HCT116 (cell line): Measurements from ENCODE around the gene GARIN5B. TPM values are rescaled to one million over a fixed set of nuclear protein-coding genes. Genes with fewer than 3 reads are reported as not detected.
A peak's percentile ranks its signal among the peaks of the same experiment; 100 is the strongest.

ENCODE experiments used
- ATAC-seq: fragments of 200-7000 bp; cut with Tn5 transposase; 2 replicates; pipeline ENCODE4 v1.9.1; 2020; ENCODE audit warnings: mild to moderate bottlenecking, moderate library complexity
- BruUV-seq: library from RNA; stranded (reverse); fragments of 400-500 nt; replicated peaks from 2 replicates; lab custom pipeline; 2021; lab: Mats Ljungman, UMichigan
- CTCF ChIA-PET: fragments of 300-600 bp; sonication (Branson Sonifier 250); formaldehyde crosslinking; loops from one replicate; lab custom pipeline; 2021; ENCODE audit warnings: antibody characterized with exemption; lab: Charles Lee
- POLR2A ChIA-PET: fragments of 300-600, 350-600 bp; sonication (Branson Sonifier 250); formaldehyde crosslinking; loops from one replicate; lab custom pipeline; 2021; ENCODE audit warnings: antibody characterized with exemption; lab: Charles Lee
- RAD21 ChIA-PET, 2 experiments: fragments of 300-600 bp; sonication (Branson Sonifier 250); formaldehyde crosslinking; loops; one replicate each; lab custom pipeline; 2023; ENCODE audit warnings: low total read pairs in 2 of 2; ENCODE audit not compliant: uncharacterized antibody in 2 of 2, unreplicated experiment in 2 of 2, low non-redundant PET in 1 of 2; lab: Charles Lee
- DNase-seq: peaks from one replicate; pipeline ENCODE4 v3.0.0-alpha.2; 2010; ENCODE audit warnings: low read depth, low spot score
- H2AFZ ChIP-seq: fragments of 200-600 bp; shearing (Covaris generic), sonication (generic); 2 replicates; pipeline ENCODE4 v1.6.1; 2017; ENCODE audit warnings: low read depth, mixed run types, mixed read lengths, antibody characterized with exemption, low read length; ENCODE audit not compliant: poor library complexity, severe bottlenecking
- H3K27ac ChIP-seq: 2 replicates; pipeline ENCODE4 v1.5.1; 2012; ENCODE audit warnings: low read depth, low read length
- H3K27me3 ChIP-seq: fragments of 200-600 bp; sonication (generic); 2 replicates; pipeline ENCODE4 v1.6.1; 2016; ENCODE audit warnings: mixed run types, low read length, mixed read lengths; ENCODE audit not compliant: insufficient read depth
- H3K36me3 ChIP-seq, 2 experiments: fragments of 200-500 bp in 1 of 2; fragments of 200-600 bp in 1 of 2; sonication (Bioruptor generic) in 1 of 2; sonication (generic) in 1 of 2; 2 replicates each; pipeline versions ENCODE4 v1.5.1 to v1.6.1; 2014 to 2016; ENCODE audit warnings: low read length in 2 of 2, inconsistent platforms in 1 of 2, mixed read lengths in 1 of 2, mixed run types in 1 of 2; ENCODE audit not compliant: insufficient read depth in 2 of 2, control insufficient read depth in 1 of 2
- H3K4me1 ChIP-seq, 2 experiments: fragments of 200-600 bp in 1 of 2; sonication (generic) in 1 of 2; 2 replicates each; pipeline versions ENCODE4 v1.5.1 to v1.6.1; 2012 to 2017; ENCODE audit warnings: low read length in 2 of 2, inconsistent platforms in 1 of 2, mild to moderate bottlenecking in 1 of 2, mixed read lengths in 1 of 2, mixed run types in 1 of 2, moderate library complexity in 1 of 2; ENCODE audit not compliant: insufficient read depth in 2 of 2, control insufficient read depth in 1 of 2
- H3K4me2 ChIP-seq: fragments of 200-600 bp; sonication (generic); 2 replicates; pipeline ENCODE4 v1.6.1; 2017; ENCODE audit warnings: mixed run types, low read length, mixed read lengths
- H3K4me3 ChIP-seq, 2 experiments: fragments of 200-600 bp in 1 of 2; sonication (generic) in 1 of 2; replicated peaks in 1 of 2; 2 replicates each; pipeline ENCODE4 v1.5.1; 2011 to 2016; ENCODE audit warnings: low read length in 2 of 2, control low read depth in 1 of 2, low read depth in 1 of 2, mild to moderate bottlenecking in 1 of 2, mixed read lengths in 1 of 2, mixed run types in 1 of 2
- H3K79me2 ChIP-seq: fragments of 200-600 bp; sonication (generic); 2 replicates; pipeline ENCODE4 v1.6.1; 2017; ENCODE audit warnings: mild to moderate bottlenecking, mixed run types, low read length, moderate library complexity, mixed read lengths; ENCODE audit not compliant: insufficient read depth
- H3K9ac ChIP-seq: fragments of 200-600 bp; sonication (generic); 2 replicates; pipeline ENCODE4 v1.6.1; 2016; ENCODE audit warnings: low read length, mixed read lengths
- H3K9me2 ChIP-seq: fragments of 200-600 bp; sonication (generic), shearing (Covaris generic); 2 replicates; pipeline ENCODE4 v1.6.1; 2017; ENCODE audit warnings: mixed run types, mild to moderate bottlenecking, moderate library complexity; ENCODE audit not compliant: insufficient read depth
- H3K9me3 ChIP-seq, 2 experiments: fragments of 200-500 bp in 1 of 2; fragments of 200-600 bp in 1 of 2; sonication (Bioruptor generic) in 1 of 2; sonication (generic) in 1 of 2; 2 replicates each; pipeline ENCODE4 v1.6.1; 2014 to 2017; ENCODE audit warnings: low read length in 2 of 2, mixed read lengths in 2 of 2, inconsistent platforms in 1 of 2, low read depth in 1 of 2, mild to moderate bottlenecking in 1 of 2, mixed run types in 1 of 2, moderate library complexity in 1 of 2; ENCODE audit not compliant: control insufficient read depth in 1 of 2, insufficient read depth in 1 of 2
- H4K20me1 ChIP-seq: fragments of 200-600 bp; sonication (generic), shearing (Covaris generic); 2 replicates; pipeline ENCODE4 v1.6.1; 2017; ENCODE audit warnings: mixed run types, mild to moderate bottlenecking, moderate library complexity; ENCODE audit not compliant: insufficient read depth
- CEBPB ChIP-seq: IDR thresholded peaks from 2 replicates; pipeline ENCODE4 v1.6.1; 2012; ENCODE audit warnings: low read depth
- CTCF ChIP-seq, 3 experiments: fragments of 200-600 bp in 1 of 3; sonication (generic) in 1 of 3; IDR thresholded peaks in 2 of 3; conservative IDR thresholded peaks in 1 of 3; 2 replicates each; pipeline ENCODE4 v1.5.1; 2012 to 2017; ENCODE audit warnings: low read depth in 2 of 3, low read length in 2 of 3, antibody characterized with exemption in 1 of 3, borderline replicate concordance in 1 of 3, control low read depth in 1 of 3, mild to moderate bottlenecking in 1 of 3, mixed read lengths in 1 of 3, mixed run types in 1 of 3, moderate library complexity in 1 of 3; ENCODE audit not compliant: insufficient read depth in 1 of 3
- ELF1 ChIP-seq: IDR thresholded peaks from 2 replicates; pipeline ENCODE4 v1.6.1; 2012; ENCODE audit warnings: low read depth, borderline replicate concordance
- EZH2 ChIP-seq: fragments of 200-600 bp; sonication (generic); IDR thresholded peaks from 2 replicates; pipeline ENCODE4 v1.6.1; 2017; ENCODE audit warnings: antibody characterized with exemption, mixed run types
- JUND ChIP-seq: IDR thresholded peaks from 2 replicates; pipeline ENCODE4 v1.6.1; 2012
- RAD21 ChIP-seq: IDR thresholded peaks from 2 replicates; pipeline ENCODE4 v1.6.1; 2012; ENCODE audit warnings: low read depth, mild to moderate bottlenecking
- REST ChIP-seq: IDR thresholded peaks from 2 replicates; pipeline ENCODE4 v1.6.1; 2012; ENCODE audit warnings: low read depth
- SP1 ChIP-seq: IDR thresholded peaks from 2 replicates; pipeline ENCODE4 v1.6.1; 2012; ENCODE audit warnings: low read depth
- SRF ChIP-seq: IDR thresholded peaks from 2 replicates; pipeline ENCODE4 v1.6.1; 2012; ENCODE audit warnings: low read depth
- YY1 ChIP-seq: IDR thresholded peaks from 2 replicates; pipeline ENCODE4 v1.6.1; 2011; ENCODE audit warnings: low read length, low read depth, moderate library complexity, mild to moderate bottlenecking; ENCODE audit not compliant: insufficient replicate concordance; ENCODE audit errors: extremely low read depth
- ZFX ChIP-seq: fragments of 450-650 bp; IDR thresholded peaks from 2 replicates; pipeline ENCODE4 v1.6.1; 2017
- intact Hi-C: fragments of 100-400 bp; cut with micrococcal nuclease; formaldehyde crosslinking; loops from 2 replicates; pipeline ENCODE4 v1.10.0; 2022
- total RNA-seq: library from RNA; stranded (reverse); gene quantifications from one replicate; pipeline ENCODE4 v1.2.1, GENCODE V29; 2021; ENCODE audit not compliant: unreplicated experiment
- TF ChIP-seq, protein P1 (sequence below): IDR thresholded peaks from 2 replicates; pipeline ENCODE4 v1.6.1; 2012

The GARIN5B gene
- total RNA-seq, 1 experiment from 2014 or later: not detected

DNA sequence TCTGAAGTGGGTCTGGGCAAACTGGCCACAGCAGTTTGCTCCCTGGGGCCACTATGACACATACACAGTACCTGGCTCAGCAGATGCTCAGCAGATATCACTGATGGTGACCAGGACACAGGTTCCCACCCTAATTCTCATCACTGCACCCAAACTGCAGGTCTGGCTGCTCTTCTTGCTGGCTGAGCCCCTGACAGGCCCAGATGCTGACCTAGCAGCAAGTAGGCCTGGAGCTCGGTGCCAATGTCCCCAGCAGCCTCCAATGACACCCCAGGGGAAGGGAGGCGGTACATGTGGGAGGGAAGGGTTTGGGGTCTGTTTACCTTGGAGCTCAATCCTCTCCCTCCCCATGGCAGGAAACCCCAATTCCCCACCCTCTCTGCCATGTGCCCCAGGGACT lies 39.4 kb upstream of the GARIN5B start:
- POLR2A ChIA-PET: interaction anchor here (0.8 to 1.5 kb wide), 2 partner anchors 9 to 12 kb away, joined by 3 to 5 read pairs; no protein-coding TSS in a partner anchor
- peaks cover 23% of the 10 kb centered on the region; the same call in 1 of the 2 replicates for H4K20me1 ChIP-seq
- ATAC-seq: no peak

More for the DNA sequence above, 39.4 kb upstream of the GARIN5B start:
- H3K36me3 ChIP-seq: peaks cover 41 to 54% of the 10 kb centered on the region in 2 experiments
- H3K9me3 ChIP-seq: no peaks in the 10 kb centered on the region
- peaks cover 7 to 15% of the 10 kb centered on the region in 2 experiments for H3K4me1 ChIP-seq
- H3K27me3 ChIP-seq: no peaks in the 10 kb centered on the region
- no TSS peak for BruUV-seq
- no peak overlapping the region for H3K9ac ChIP-seq
- peaks cover 54% of the 10 kb centered on the region for H3K79me2 ChIP-seq
- DNase-seq: no peak
- no peak overlapping the region for H3K4me3 ChIP-seq
- TF ChIP-seq EZH2 (no peak), SP1 (no peak), RAD21 (no peak), CTCF (IDR thresholded peaks at IDR 0.05 in 2 of 3, conservative IDR thresholded peaks at IDR 0.05 in 1 of 3; ENCODE audit: borderline replicate concordance in 1 of 3, insufficient read depth in 1 of 3, low read depth in 2 of 3, low read length in 2 of 3) (no peak), JUND (no peak), REST (no peak), ZFX (no peak), SRF (no peak), ELF1 (no peak), YY1 (no peak), CEBPB (no peak)
- TF ChIP-seq, protein P1, sequence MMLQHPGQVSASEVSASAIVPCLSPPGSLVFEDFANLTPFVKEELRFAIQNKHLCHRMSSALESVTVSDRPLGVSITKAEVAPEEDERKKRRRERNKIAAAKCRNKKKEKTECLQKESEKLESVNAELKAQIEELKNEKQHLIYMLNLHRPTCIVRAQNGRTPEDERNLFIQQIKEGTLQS: no peak
- RAD21 ChIA-PET: no interaction called here
- no peaks in the 10 kb centered on the region for H3K9me2 ChIP-seq
- peak overlapping the region; percentile 26; the same call in 1 of the 2 replicates for H3K27ac ChIP-seq
- intact Hi-C loops: no loop called here
- no peak overlapping the region for H2AFZ ChIP-seq
- H3K4me2 ChIP-seq: no peak overlapping the region
- CTCF ChIA-PET: no interaction called here
